Measurements from ENCODE around the gene CCHCR1. TPM values are rescaled to one million over a fixed set of nuclear protein-coding genes. Genes with fewer than 3 reads are reported as not detected.

CCHCR1 gene
- total RNA-seq, 1 experiment from 2014 or later, result 130 TPM

- DNase-seq (ENCODE audit: low read depth), result peak; percentile 92
- in situ Hi-C loops (cut with HindIII; ENCODE audit: low pct_unique_long_range_greater_than_20kb, low sequenced_read_pairs), result no loop called here
Observed at GRCh38 chr6:31143148-31143547, 14.5 kb downstream of the CCHCR1 start.

GRCh38 chr6:31142361-31142761 lies 15.2 kb downstream of the CCHCR1 start:
- DNase-seq (ENCODE audit: low read depth), result no peak
- in situ Hi-C loops (cut with HindIII; ENCODE audit: low pct_unique_long_range_greater_than_20kb, low sequenced_read_pairs), result no loop called here

- DNase-seq (ENCODE audit: low read depth), result no peak
- in situ Hi-C loops (cut with HindIII; ENCODE audit: low pct_unique_long_range_greater_than_20kb, low sequenced_read_pairs), result no loop called here
Observed at GRCh38 chr6:31140643-31141042, 17.0 kb downstream of the CCHCR1 start.

GRCh38 chr6:31139599-31139998 lies 18.0 kb downstream of the CCHCR1 start:
- peak; percentile 69 for DNase-seq (ENCODE audit: low read depth)
- in situ Hi-C loops (cut with HindIII; ENCODE audit: low pct_unique_long_range_greater_than_20kb, low sequenced_read_pairs), result no loop called here

GRCh38 chr6:31138982-31139381 lies 18.6 kb downstream of the CCHCR1 start, which contains the start of gene PSORS1C2:
Gene PSORS1C2 (minus strand): TSS chr6:31139066. CDS start chr6:31139026, 40 bp downstream.
- in situ Hi-C loops (cut with HindIII; ENCODE audit: low pct_unique_long_range_greater_than_20kb, low sequenced_read_pairs), result no loop called here
- DNase-seq (ENCODE audit: low read depth), result no peak

- in situ Hi-C loops (cut with HindIII; ENCODE audit: low pct_unique_long_range_greater_than_20kb, low sequenced_read_pairs), result no loop called here
- DNase-seq (ENCODE audit: low read depth), result no peak
Observed at GRCh38 chr6:31135710-31136109, 21.9 kb downstream of the CCHCR1 start.

GRCh38 chr6:31132806-31133205 lies 24.8 kb downstream of the CCHCR1 start:
- DNase-seq (ENCODE audit: low read depth), result no peak
- in situ Hi-C loops (cut with HindIII; ENCODE audit: low pct_unique_long_range_greater_than_20kb, low sequenced_read_pairs), result no loop called here

GRCh38 chr6:31131595-31131994 lies 26.0 kb downstream of the CCHCR1 start:
- in situ Hi-C loops (cut with HindIII; ENCODE audit: low pct_unique_long_range_greater_than_20kb, low sequenced_read_pairs), result no loop called here
- DNase-seq (ENCODE audit: low read depth), result no peak

- in situ Hi-C loops (cut with HindIII; ENCODE audit: low pct_unique_long_range_greater_than_20kb, low sequenced_read_pairs), result no loop called here
Observed at GRCh38 chr6:31130751-31131150, 26.9 kb downstream of the CCHCR1 start.

GRCh38 chr6:31129130-31129529 lies 28.5 kb downstream of the CCHCR1 start:
- in situ Hi-C loops (cut with HindIII; ENCODE audit: low pct_unique_long_range_greater_than_20kb, low sequenced_read_pairs), result no loop called here
- no peak for DNase-seq (ENCODE audit: low read depth)

More at GRCh38 chr6:31130751-31131150, 26.9 kb downstream of the CCHCR1 start:
- no peak for DNase-seq (ENCODE audit: low read depth)

- peak; percentile 47 for DNase-seq (ENCODE audit: low read depth)
- in situ Hi-C loops (cut with HindIII; ENCODE audit: low pct_unique_long_range_greater_than_20kb, low sequenced_read_pairs), result no loop called here
Observed at GRCh38 chr6:31128093-31128676, 29.4 kb downstream of the CCHCR1 start.

- no peak for DNase-seq (ENCODE audit: low read depth)
- in situ Hi-C loops (cut with HindIII; ENCODE audit: low pct_unique_long_range_greater_than_20kb, low sequenced_read_pairs), result no loop called here
Observed at GRCh38 chr6:31126396-31127175, 31.0 kb downstream of the CCHCR1 start.

- in situ Hi-C loops (cut with HindIII; ENCODE audit: low pct_unique_long_range_greater_than_20kb, low sequenced_read_pairs), result no loop called here
- peak; percentile 63 for DNase-seq (ENCODE audit: low read depth)
Observed at GRCh38 chr6:31125586-31126363, 31.8 kb downstream of the CCHCR1 start.

- peak; percentile 61 for DNase-seq (ENCODE audit: low read depth)
- in situ Hi-C loops (cut with HindIII; ENCODE audit: low pct_unique_long_range_greater_than_20kb, low sequenced_read_pairs), result no loop called here
Observed at GRCh38 chr6:31125162-31125561, 32.4 kb downstream of the CCHCR1 start.

- peak; percentile 98 for DNase-seq (ENCODE audit: low read depth)
- in situ Hi-C loops (cut with HindIII; ENCODE audit: low pct_unique_long_range_greater_than_20kb, low sequenced_read_pairs), result no loop called here
Observed at GRCh38 chr6:31122791-31123706, 34.6 kb downstream of the CCHCR1 start.

- no peak for DNase-seq (ENCODE audit: low read depth)
- in situ Hi-C loops (cut with HindIII; ENCODE audit: low pct_unique_long_range_greater_than_20kb, low sequenced_read_pairs), result no loop called here
Observed at GRCh38 chr6:31121131-31121790, 36.3 kb downstream of the CCHCR1 start.

- in situ Hi-C loops (cut with HindIII; ENCODE audit: low pct_unique_long_range_greater_than_20kb, low sequenced_read_pairs), result no loop called here
Observed at GRCh38 chr6:31120151-31120915, 37.3 kb downstream of the CCHCR1 start, which contains the start of gene CDSN. Gene CDSN (minus strand): TSS chr6:31120446. CDS start chr6:31120419, 27 bp downstream.

More at GRCh38 chr6:31120151-31120915, 37.3 kb downstream of the CCHCR1 start, which contains the start of gene CDSN:
- no peak for DNase-seq (ENCODE audit: low read depth)

Data from Caki2 (cell line).